GM12891 (cell line): ENCODE measurements around the gene UBR2.

ENCODE experiments used
- POLR2A ChIP-seq: IDR thresholded peaks from 2 replicates; pipeline ENCODE4 v1.6.1; 2011; ENCODE audit warnings: low read depth, low read length, control low read depth
- POLR2AphosphoS5 ChIP-seq: IDR thresholded peaks from 2 replicates; pipeline ENCODE4 v1.6.1; 2011; ENCODE audit warnings: low read depth, low read length, control low read depth
- POU2F2 ChIP-seq: IDR thresholded peaks from 2 replicates; pipeline ENCODE4 v1.6.1; 2011; ENCODE audit warnings: low read depth, mild to moderate bottlenecking, control low read depth, low read length, moderate library complexity
- SPI1 ChIP-seq: IDR thresholded peaks from 2 replicates; pipeline ENCODE4 v1.6.1; 2011; ENCODE audit warnings: low read depth, low read length, control low read depth

GRCh38 chr6:42726485-42727086 lies 162.8 kb downstream of the UBR2 start:
- TF ChIP-seq POLR2A: no peak
- no peak for TF ChIP-seq POU2F2
- TF ChIP-seq SPI1: no peak
- no peak for TF ChIP-seq POLR2AphosphoS5
